GM18909 (cell line): ENCODE data around the gene KAT6B.

ENCODE experiments used
- ATAC-seq: cut with Tn5 transposase; IDR thresholded peaks from one replicate; pipeline ENCODE4 v1.9.1; 2021; ENCODE audit warnings: mild to moderate bottlenecking; ENCODE audit not compliant: unreplicated experiment, poor library complexity

Gene KAT6B

DNA sequence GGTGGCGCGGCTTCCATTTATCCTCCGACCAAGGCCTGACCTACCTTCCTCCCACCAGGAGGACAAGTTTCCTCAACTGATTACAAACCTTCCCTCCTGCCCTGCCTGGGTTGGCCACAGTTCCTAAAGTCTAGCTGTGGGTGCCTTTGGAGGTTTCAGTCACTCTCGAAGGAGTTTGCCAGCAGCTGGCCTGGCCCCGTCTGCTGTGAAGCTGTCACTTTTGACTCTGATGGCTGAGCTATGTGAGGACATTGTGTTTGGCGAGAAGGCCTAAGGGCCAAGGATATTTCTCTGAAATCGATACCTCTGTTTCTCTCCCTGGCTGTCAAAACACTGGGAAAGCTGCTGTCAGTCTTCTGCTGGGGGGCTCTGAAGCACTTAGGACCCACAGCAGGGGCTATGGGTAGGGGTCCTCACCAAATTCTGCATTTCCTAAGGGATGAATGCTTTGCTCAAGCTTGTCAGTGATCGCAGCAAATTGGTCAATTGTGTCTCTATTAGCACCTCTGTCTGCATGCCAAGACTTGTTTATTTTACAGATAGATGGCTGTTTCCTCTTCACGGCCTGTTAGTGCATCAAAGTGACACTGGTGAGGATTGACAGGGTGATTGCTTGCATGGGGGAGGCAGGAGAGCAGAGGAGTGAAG lies 253.2 kb downstream of the KAT6B start:
- no peak for ATAC-seq

DNA sequence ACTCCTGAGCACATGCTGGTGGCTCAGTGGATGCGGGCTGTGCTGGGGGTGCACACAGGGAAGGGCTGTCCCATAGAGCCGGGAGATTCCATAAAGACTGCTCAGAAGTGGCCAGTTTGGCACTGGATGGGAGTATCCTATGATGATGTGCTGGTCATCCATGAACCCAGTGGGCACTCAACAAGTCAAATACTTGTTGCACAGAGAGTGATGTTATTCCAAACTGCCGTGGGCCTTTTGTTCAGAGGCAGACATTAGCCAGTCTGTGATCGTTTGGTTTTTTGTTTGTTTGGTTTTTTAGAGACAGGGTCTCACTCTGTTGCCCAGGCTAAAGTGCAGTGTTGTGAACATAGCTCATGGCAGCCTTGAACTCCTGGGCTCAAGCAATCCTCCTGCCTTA lies 254.2 kb downstream of the KAT6B start:
- ATAC-seq = no peak

DNA sequence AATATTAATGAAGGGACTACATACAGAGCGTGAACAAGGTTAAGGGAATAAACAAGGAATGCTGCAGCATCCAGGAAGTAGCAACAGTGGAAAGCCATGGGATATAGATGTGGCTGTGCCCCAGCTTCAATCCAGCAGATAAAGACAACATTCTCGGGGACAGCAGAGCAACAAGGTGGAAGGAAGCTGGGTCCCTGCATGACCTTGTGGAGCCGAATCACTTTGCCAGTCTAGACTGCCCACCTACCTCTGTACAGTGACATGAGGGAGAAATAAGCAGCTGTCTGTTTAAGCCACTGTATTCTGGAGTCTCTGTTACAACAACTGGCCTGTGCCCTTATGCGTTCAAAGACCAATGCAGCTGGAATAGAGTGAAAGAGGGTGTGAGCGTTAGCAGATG lies 255.0 kb downstream of the KAT6B start:
- ATAC-seq = no peak
